ENCODE results near the gene MCTP1. TPM values are rescaled to one million over a fixed set of nuclear protein-coding genes. Genes with fewer than 3 reads are reported as not detected.

The MCTP1 gene
- total RNA-seq, 1 donor from 2014 or later, result 6.4 TPM

GRCh38 chr5:94928891-94929290 is 356.0 kb downstream of the MCTP1 start:
- ATAC-seq, result no peak
- intact Hi-C loops (cut with micrococcal nuclease), result no loop called here
- DNase-seq, result no peak

- DNase-seq (no peak), ATAC-seq (no peak)
- intact Hi-C loops (cut with micrococcal nuclease), result no loop called here
Observed at GRCh38 chr5:94920570-94920969, 364.3 kb downstream of the MCTP1 start.

DNA sequence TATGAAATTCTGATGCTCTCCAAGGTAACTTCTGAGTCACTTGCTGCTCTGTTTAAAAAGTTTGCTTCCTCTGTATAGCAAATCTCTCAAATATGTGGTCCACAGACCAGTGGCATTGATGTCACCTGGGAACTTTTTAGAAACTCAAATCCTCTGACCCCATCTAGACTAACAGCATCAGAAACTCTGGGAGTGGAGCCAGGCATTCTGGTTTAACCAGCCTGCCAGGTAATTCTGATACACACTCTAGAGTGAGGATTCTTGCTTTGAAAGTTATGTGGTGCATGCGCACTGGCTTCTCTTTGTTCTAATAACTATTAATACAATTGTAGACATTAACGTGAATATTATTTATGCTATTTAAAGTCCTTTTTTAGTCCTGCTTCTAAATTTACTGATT is 368.3 kb downstream of the MCTP1 start:
- no peak for ATAC-seq
- intact Hi-C loops (cut with micrococcal nuclease), result no loop called here
- no peak for DNase-seq

GRCh38 chr5:94911276-94911675 is 373.6 kb downstream of the MCTP1 start:
- no peak for DNase-seq
- ATAC-seq, result no peak

GRCh38 chr5:94910721-94911120 is 374.2 kb downstream of the MCTP1 start:
- intact Hi-C loops (cut with micrococcal nuclease), result no loop called here
- no peak for DNase-seq
- no peak for ATAC-seq

More at GRCh38 chr5:94911276-94911675, 373.6 kb downstream of the MCTP1 start:
- intact Hi-C loops (cut with micrococcal nuclease), result no loop called here

GRCh38 chr5:94908889-94909480 is 375.9 kb downstream of the MCTP1 start:
- intact Hi-C loops (cut with micrococcal nuclease), result no loop called here
- no peak for DNase-seq
- ATAC-seq, result no peak

GRCh38 chr5:94906750-94907149 is 378.1 kb downstream of the MCTP1 start:
- DNase-seq (no peak), ATAC-seq (no peak)
- intact Hi-C loops (cut with micrococcal nuclease), result no loop called here

DNA sequence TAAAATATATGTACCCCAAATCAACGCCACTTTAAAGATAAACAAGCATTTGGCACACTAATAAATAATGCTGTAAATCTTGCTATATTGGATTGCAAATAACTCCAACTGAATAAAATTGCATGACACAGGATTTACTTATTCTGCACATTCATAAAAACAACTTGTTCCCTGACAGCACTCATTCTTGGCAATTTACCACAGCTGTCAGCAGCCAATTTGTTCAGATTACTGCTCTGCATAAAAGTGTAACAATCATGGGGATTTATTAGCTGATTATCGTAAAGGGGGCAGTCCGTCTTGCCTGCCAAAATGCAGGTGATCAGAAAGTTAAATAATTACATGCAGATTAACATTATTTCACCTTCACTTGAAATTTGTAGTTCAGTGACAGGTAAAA is 381.2 kb downstream of the MCTP1 start:
- intact Hi-C loops (cut with micrococcal nuclease), result no loop called here

GRCh38 chr5:94901191-94901979 is 383.5 kb downstream of the MCTP1 start:
- ATAC-seq (peak; percentile 41), DNase-seq (no peak)
- intact Hi-C loops (cut with micrococcal nuclease), result no loop called here

More for the DNA sequence above, 381.2 kb downstream of the MCTP1 start:
- DNase-seq (no peak), ATAC-seq (no peak)

- DNase-seq (no peak), ATAC-seq (no peak)
- intact Hi-C loops (cut with micrococcal nuclease), result no loop called here
Observed at GRCh38 chr5:94900006-94900505, 384.8 kb downstream of the MCTP1 start.

DNA sequence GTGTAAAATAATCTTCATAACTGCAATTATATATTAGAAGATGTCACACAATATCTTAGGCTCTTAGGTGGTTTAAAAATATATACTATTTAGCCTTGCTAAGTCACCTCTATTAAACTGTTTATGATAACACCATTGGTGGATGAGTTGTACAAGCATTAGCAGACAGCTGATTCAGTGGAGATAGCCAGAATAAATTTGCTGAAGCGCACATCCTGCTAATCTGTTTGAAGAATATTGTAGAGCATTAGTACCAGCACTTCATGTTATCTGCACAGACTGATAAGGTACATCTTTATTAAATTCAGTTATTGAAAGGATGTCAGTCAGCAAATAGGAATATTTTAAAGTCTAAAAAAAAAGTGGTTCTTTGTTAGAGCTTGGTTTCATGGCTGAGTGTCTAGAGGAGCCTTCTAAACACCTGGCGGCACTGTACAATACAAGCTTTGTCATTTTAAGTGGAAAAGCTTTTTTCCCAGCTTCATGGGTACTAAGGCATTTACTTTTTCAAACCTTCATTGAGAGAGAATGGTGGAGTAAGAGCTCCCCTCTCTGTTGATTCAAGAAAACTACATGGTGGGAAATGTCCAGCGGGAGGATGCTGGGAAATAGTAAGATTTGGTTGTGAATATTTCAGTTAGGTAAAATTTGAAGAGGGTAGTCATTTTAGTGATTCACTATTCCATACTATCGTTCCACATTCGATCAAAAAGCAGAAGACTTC is 391.3 kb downstream of the MCTP1 start:
- no peak for ATAC-seq
- no peak for DNase-seq
- intact Hi-C loops (cut with micrococcal nuclease), result no loop called here

GRCh38 chr5:94891972-94892371 is 392.9 kb downstream of the MCTP1 start:
- intact Hi-C loops (cut with micrococcal nuclease), result no loop called here
- no peak for ATAC-seq

DNA sequence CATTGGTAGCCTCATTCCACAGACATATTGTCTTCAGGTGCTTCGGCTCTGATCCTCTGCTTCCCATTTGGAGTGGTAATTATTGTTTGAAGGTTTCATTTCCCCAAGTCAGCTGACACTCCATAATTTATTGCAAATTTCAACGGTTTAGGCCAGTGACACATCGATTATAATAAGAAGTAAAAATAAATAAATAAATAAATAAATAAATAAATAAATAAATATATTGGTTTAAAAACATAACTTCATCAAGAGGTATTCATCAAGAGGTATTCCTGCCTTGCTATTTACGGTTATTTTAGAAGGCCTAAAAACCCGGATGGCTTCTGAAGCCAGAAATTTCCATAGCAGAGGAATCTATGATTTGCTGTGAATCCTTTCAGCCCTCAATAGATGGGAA is 393.3 kb downstream of the MCTP1 start:
- DNase-seq, result no peak
- ATAC-seq, result no peak
- intact Hi-C loops (cut with micrococcal nuclease), result no loop called here

More at GRCh38 chr5:94891972-94892371, 392.9 kb downstream of the MCTP1 start:
- no peak for DNase-seq

DNA sequence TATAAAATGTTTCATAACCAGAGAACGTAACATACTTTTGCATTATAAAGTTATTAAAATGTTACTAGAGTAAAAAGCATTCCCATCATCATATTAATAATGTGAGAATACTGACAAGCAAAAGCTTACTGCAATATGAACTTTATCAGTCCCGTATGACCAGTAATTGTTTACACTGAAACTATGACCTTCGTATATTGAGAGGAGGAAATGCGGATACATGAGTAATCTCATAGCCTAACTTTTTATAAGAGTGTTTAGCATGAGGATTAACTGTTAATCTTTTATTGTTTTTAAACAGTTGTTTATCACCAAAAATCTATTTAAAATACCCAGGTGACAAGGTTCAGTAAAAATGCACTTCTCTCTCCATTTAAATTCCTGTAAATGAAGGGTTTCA is 394.0 kb downstream of the MCTP1 start:
- intact Hi-C loops (cut with micrococcal nuclease), result no loop called here
- DNase-seq, result no peak
- no peak for ATAC-seq

GRCh38 chr5:94888674-94889073 is 396.2 kb downstream of the MCTP1 start:
- no peak for ATAC-seq
- DNase-seq, result no peak
- intact Hi-C loops (cut with micrococcal nuclease), result no loop called here

DNA sequence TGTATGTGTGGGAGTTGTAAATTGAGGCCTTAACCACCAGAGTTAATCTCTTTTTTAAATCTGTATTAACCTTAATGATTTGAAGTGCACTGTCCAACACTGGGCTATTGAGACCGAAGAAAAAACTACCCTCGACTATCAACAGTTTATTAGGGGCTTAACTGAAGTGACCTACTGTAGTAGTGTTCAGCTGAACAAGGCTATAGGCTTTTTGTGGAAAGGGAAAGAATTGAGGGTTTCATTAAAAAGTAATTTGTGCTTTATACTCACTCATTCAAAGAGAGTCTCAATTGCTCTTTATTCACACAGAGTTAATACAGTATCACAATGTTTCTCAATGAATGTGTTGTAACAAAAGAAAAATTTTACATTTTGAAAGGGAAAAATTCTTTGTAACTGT is 399.0 kb downstream of the MCTP1 start:
- intact Hi-C loops (cut with micrococcal nuclease), result no loop called here
- no peak for ATAC-seq
- DNase-seq, result no peak

GRCh38 chr5:94884311-94884710 is 400.6 kb downstream of the MCTP1 start:
- intact Hi-C loops (cut with micrococcal nuclease), result no loop called here
- DNase-seq (no peak), ATAC-seq (no peak)

DNA sequence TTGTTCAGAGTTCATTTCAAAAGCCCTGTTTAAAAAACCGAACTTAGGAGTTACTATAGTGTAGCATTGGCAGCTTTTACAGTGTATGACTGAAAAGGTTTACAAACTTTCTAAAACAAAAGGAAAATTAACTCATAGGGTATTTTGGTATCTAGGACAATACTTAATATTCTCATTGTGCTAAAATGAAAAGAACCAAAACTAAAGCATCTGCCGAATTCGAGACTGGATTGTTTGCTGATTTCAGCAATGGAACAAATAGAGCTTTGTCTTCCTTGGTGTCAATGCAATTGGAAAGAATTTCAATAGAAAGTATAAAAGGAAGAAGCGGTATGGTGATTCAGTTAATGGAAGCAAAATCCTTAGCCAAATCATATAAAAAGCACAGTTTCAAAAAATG is 412.4 kb downstream of the MCTP1 start:
- DNase-seq, result no peak
- intact Hi-C loops (cut with micrococcal nuclease), result no loop called here

DNA sequence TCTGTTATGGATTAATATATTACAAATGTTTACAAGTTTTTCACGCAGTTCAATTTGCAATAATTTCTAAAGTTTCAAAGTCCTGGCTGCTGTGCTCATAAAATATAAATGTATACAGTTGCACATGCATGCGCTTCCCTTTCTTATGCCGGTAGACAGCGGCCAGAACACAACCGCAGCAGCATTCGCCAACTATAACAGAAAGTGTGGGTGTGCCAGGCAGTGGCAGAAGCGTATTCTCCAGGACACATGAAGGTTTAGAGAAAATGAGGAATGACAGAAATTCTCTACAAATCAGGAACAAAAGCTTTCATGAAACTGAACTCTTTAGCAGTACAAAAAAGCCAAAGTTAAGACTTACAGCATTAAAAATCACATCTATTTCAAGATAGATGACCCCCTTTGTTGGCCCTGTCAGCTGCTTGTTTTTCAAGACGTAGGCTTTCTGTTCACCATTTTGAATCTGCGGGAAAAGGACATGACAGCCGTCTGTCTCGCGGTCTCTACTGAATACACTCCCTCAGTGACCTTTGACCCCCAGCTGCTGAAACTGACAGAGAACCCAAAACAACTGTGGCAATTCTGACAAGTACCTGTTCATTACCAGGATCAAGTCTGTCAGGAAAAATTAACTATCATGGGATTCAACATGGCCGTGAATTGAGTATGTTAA is 414.2 kb downstream of the MCTP1 start:
- no peak for DNase-seq
- intact Hi-C loops (cut with micrococcal nuclease), result no loop called here
- ATAC-seq, result no peak

More for the DNA sequence above, 412.4 kb downstream of the MCTP1 start:
- no peak for ATAC-seq

- ATAC-seq, result no peak
- intact Hi-C loops (cut with micrococcal nuclease), result no loop called here
- no peak for DNase-seq
Observed at GRCh38 chr5:94869921-94870320, 415.0 kb downstream of the MCTP1 start.

Measured in left ventricle myocardium superior (tissue), 1 donor.